A673 (cell line): Measurements from ENCODE around the gene POLK. TPM values are rescaled to one million over a fixed set of nuclear protein-coding genes. Genes with fewer than 3 reads are reported as not detected.

Experiments used
- BruUV-seq: library from RNA; stranded (reverse); fragments of 400-500 nt; replicated peaks from 2 replicates; lab custom pipeline; 2021; lab: Mats Ljungman, UMichigan
- CTCF ChIA-PET: fragments of 300-600 bp; sonication (Branson Sonifier 250); formaldehyde crosslinking; loops from one replicate; lab custom pipeline; 2022; ENCODE audit warnings: antibody characterized with exemption; lab: Charles Lee
- POLR2A ChIA-PET: fragments of 300-600 bp; sonication (Branson Sonifier 250); formaldehyde crosslinking; loops from one replicate; lab custom pipeline; 2022; ENCODE audit warnings: antibody characterized with exemption; ENCODE audit not compliant: low non-redundant PET; lab: Charles Lee
- DNase-seq: peaks from one replicate; pipeline ENCODE4 v3.0.0-alpha.2; 2015; ENCODE audit warnings: low spot score
- H3K27ac ChIP-seq: fragments of 200-600 bp; sonication (generic); 2 replicates; pipeline ENCODE4 v1.5.1; 2016; ENCODE audit warnings: mixed run types, low read depth, mild to moderate bottlenecking, mixed read lengths, antibody characterized with exemption, low read length; ENCODE audit not compliant: poor library complexity, severe bottlenecking
- H3K27me3 ChIP-seq: fragments of 200-600 bp; sonication (generic); replicated peaks from 2 replicates; pipeline ENCODE4 v1.6.1; 2017; ENCODE audit warnings: mixed run types, low read depth, mild to moderate bottlenecking, mixed read lengths, antibody characterized with exemption, low read length; ENCODE audit not compliant: insufficient read depth, poor library complexity
- H3K36me3 ChIP-seq: fragments of 200-600 bp; sonication (generic); 2 replicates; pipeline ENCODE4 v1.6.1; 2016; ENCODE audit warnings: mixed run types, mild to moderate bottlenecking, mixed read lengths, antibody characterized with exemption, low read length; ENCODE audit not compliant: insufficient read depth, poor library complexity, severe bottlenecking
- H3K4me1 ChIP-seq: fragments of 200-600 bp; sonication (generic); 2 replicates; pipeline ENCODE4 v1.6.1; 2017; ENCODE audit warnings: mixed run types, mild to moderate bottlenecking, mixed read lengths, antibody characterized with exemption, low read length; ENCODE audit not compliant: insufficient read depth, poor library complexity, severe bottlenecking
- H3K4me3 ChIP-seq: fragments of 200-600 bp; sonication (generic); 2 replicates; pipeline ENCODE4 v1.5.1; 2016; ENCODE audit warnings: low read depth, mixed run types, mild to moderate bottlenecking, mixed read lengths, low read length; ENCODE audit not compliant: poor library complexity, severe bottlenecking
- H3K9me3 ChIP-seq: fragments of 200-600 bp; sonication (generic); 2 replicates; pipeline ENCODE4 v1.6.1; 2016; ENCODE audit warnings: mixed run types, low read depth, mild to moderate bottlenecking, mixed read lengths, antibody characterized with exemption, low read length; ENCODE audit not compliant: poor library complexity, severe bottlenecking
- CTCF ChIP-seq: fragments of 300-800, 200-600 bp; sonication (generic); conservative IDR thresholded peaks from 2 replicates; pipeline ENCODE4 v1.5.1; 2017; ENCODE audit warnings: low read depth, mild to moderate bottlenecking, antibody characterized with exemption, low read length, moderate library complexity, mixed read lengths
- EZH2 ChIP-seq: fragments of 200-600 bp; sonication (generic); IDR thresholded peaks from 2 replicates; pipeline ENCODE4 v1.6.1; 2017; ENCODE audit warnings: borderline replicate concordance, low read depth, mild to moderate bottlenecking, mixed read lengths, antibody characterized with exemption, low read length; ENCODE audit not compliant: poor library complexity, severe bottlenecking
- intact Hi-C: fragments of 100-400 bp; cut with micrococcal nuclease; formaldehyde crosslinking; loops from one replicate; pipeline ENCODE4 v1.10.0; 2022; ENCODE audit not compliant: unreplicated experiment
- total RNA-seq: library from RNA; stranded (reverse); gene quantifications from 2 replicates; pipeline ENCODE4 v1.2.3, GENCODE V29; 2021

The POLK gene
- total RNA-seq, 1 experiment from 2014 or later: 23.2 TPM

DNA sequence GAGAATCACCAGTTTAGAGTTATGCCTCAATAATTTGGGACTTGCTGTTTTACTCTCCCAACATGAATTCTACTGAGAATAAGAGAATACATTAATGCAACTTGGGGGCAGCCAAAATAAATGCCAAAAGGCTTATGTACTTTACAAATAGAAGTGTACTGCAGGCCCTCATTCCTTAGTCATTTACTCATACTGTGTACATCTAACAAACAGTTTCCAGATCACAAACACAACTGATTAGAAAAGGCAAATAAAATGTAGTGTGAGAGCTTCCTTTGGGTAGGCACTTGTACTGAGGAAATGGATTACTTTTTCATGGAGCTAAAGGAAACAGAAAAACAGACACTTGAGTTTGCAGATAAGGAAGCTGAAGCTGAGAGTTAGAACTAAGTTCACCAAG is 112.2 kb downstream of the POLK start:
- POLR2A ChIA-PET: no interaction called here
- Histone ChIP-seq H3K27ac (no peak overlapping the region), H3K4me3 (no peak overlapping the region), H3K9me3 (no peaks in the 10 kb centered on the region), H3K27me3 (no peaks in the 10 kb centered on the region), H3K4me1 (no peaks in the 10 kb centered on the region), H3K36me3 (no peaks in the 10 kb centered on the region)
- no peak for DNase-seq
- CTCF ChIA-PET: no interaction called here
- intact Hi-C loops: no loop called here
- no peak for TF ChIP-seq CTCF
- TF ChIP-seq EZH2: no peak
- BruUV-seq: no TSS peak

DNA sequence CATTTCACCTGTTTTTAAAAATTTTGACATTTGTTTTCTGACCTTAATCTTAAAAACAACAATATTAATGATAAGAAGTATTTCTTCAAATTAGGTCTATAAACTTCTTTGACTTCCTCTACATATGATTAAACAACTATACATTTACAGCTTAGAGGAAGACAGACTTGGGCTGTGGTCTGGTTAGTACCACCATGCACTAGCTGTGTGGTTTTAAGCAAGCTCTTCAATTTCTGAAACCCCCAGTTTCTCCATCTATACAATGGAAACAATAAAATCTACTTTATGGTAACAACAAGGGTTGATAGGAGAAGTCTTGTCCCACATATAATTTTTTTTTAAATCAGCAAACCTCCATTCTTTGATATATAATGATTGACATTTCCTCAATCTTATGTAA is 115.3 kb downstream of the POLK start:
- no peaks in the 10 kb centered on the region for H3K27me3 ChIP-seq
- no peaks in the 10 kb centered on the region for H3K4me1 ChIP-seq
- BruUV-seq: no TSS peak
- intact Hi-C loops: no loop called here
- CTCF ChIA-PET: no interaction called here
- no peak for DNase-seq
- no peak overlapping the region for H3K27ac ChIP-seq
- TF ChIP-seq CTCF: no peak
- TF ChIP-seq EZH2: no peak
- POLR2A ChIA-PET: no interaction called here
- H3K9me3 ChIP-seq: no peaks in the 10 kb centered on the region
- H3K4me3 ChIP-seq: no peak overlapping the region
- H3K36me3 ChIP-seq: no peaks in the 10 kb centered on the region

GRCh38 chr5:75627801-75628200 is 116.1 kb downstream of the POLK start:
- no peaks in the 10 kb centered on the region for H3K9me3 ChIP-seq
- TF ChIP-seq EZH2 (no peak), CTCF (no peak)
- DNase-seq: no peak
- no peak overlapping the region for H3K27ac ChIP-seq
- H3K36me3 ChIP-seq: no peaks in the 10 kb centered on the region
- intact Hi-C loops: no loop called here
- CTCF ChIA-PET: no interaction called here
- POLR2A ChIA-PET: no interaction called here
- no TSS peak for BruUV-seq
- H3K4me1 ChIP-seq: no peaks in the 10 kb centered on the region
- H3K4me3 ChIP-seq: no peak overlapping the region
- H3K27me3 ChIP-seq: no peaks in the 10 kb centered on the region
